HFFc6 (cell line): Measurements from ENCODE around the gene KMT2B. TPM values are rescaled to one million over a fixed set of nuclear protein-coding genes. Genes with fewer than 3 reads are reported as not detected.
A peak's percentile ranks its signal among the peaks of the same experiment; 100 is the strongest.

Experiments
- DNase-seq: peaks from one replicate; pipeline ENCODE4 v3.0.0-alpha.2; 2018
- H3K27ac Mint-ChIP-seq: 2 replicates; pipeline ENCODE4 v1.8.0; 2020; ENCODE audit warnings: mild to moderate bottlenecking, mixed read lengths
- H3K27me3 Mint-ChIP-seq: 2 replicates; pipeline ENCODE4 v1.8.0; 2021; ENCODE audit warnings: mild to moderate bottlenecking, moderate library complexity, mixed read lengths; ENCODE audit not compliant: insufficient read depth
- H3K36me3 Mint-ChIP-seq: 2 replicates; pipeline ENCODE4 v1.8.0; 2021; ENCODE audit warnings: low read depth, mixed read lengths
- H3K4me1 Mint-ChIP-seq: 2 replicates; pipeline ENCODE4 v1.8.0; 2020; ENCODE audit warnings: low read depth, mixed read lengths
- H3K4me3 Mint-ChIP-seq: 2 replicates; pipeline ENCODE4 v1.8.0; 2020; ENCODE audit warnings: mild to moderate bottlenecking, moderate library complexity, mixed read lengths
- H3K9me3 Mint-ChIP-seq: 2 replicates; pipeline ENCODE4 v1.8.0; 2020; ENCODE audit warnings: mild to moderate bottlenecking, mixed read lengths
- CTCF ChIP-seq: fragments of 200-600 bp; sonication (generic); IDR thresholded peaks from 2 replicates; pipeline ENCODE4 v1.5.0; 2021; ENCODE audit warnings: antibody characterized with exemption, mild to moderate bottlenecking
- total RNA-seq, 6 experiments: library from RNA; stranded (reverse); fragmentation: NEBNext Ultra II Directional; extraction: Animal tissue kit (Norgen Biotek cat#: 25700); gene quantifications; 2 replicates in 1 of 6; 3 replicates in 5 of 6; pipeline ENCODE4 v1.2.3, GENCODE V29; 2021

The KMT2B gene
- total RNA-seq, 6 experiments from 2014 or later: 20.1 to 24.4 (median 21.7) TPM

GRCh38 chr19:35713904-35714495 lies 3.8 kb upstream of the KMT2B start:
- Mint-ChIP-seq H3K4me1 (peaks cover 15% of the 10 kb centered on the region), H3K4me3 (no peak overlapping the region), H3K27ac (no peak overlapping the region), H3K27me3 (peaks cover 6% of the 10 kb centered on the region; the same call in 1 of the 2 replicates), H3K36me3 (no peaks in the 10 kb centered on the region), H3K9me3 (no peaks in the 10 kb centered on the region)
- no peak for DNase-seq
- TF ChIP-seq CTCF: no peak

- H3K9me3 Mint-ChIP-seq: no peaks in the 10 kb centered on the region
- H3K27ac Mint-ChIP-seq: no peak overlapping the region
- no peak for DNase-seq
- peak overlapping the region; percentile 19; the same call in 1 of the 2 replicates for H3K4me3 Mint-ChIP-seq
- peaks cover 22% of the 10 kb centered on the region for H3K4me1 Mint-ChIP-seq
- H3K27me3 Mint-ChIP-seq: peaks cover 6% of the 10 kb centered on the region; the same call in 1 of the 2 replicates
- no peak for TF ChIP-seq CTCF
- peaks cover 4% of the 10 kb centered on the region; the same call in 1 of the 2 replicates for H3K36me3 Mint-ChIP-seq
Measured at GRCh38 chr19:35714601-35715354, 3.0 kb upstream of the KMT2B start.

GRCh38 chr19:35715355-35715809 lies 2.4 kb upstream of the KMT2B start:
- peaks cover 22% of the 10 kb centered on the region for H3K4me1 Mint-ChIP-seq
- H3K36me3 Mint-ChIP-seq: peaks cover 8% of the 10 kb centered on the region; the same call in 1 of the 2 replicates
- no peak for DNase-seq
- no peaks in the 10 kb centered on the region for H3K9me3 Mint-ChIP-seq
- peaks cover 6% of the 10 kb centered on the region; the same call in 1 of the 2 replicates for H3K27me3 Mint-ChIP-seq
- H3K4me3 Mint-ChIP-seq: no peak overlapping the region
- no peak for TF ChIP-seq CTCF
- H3K27ac Mint-ChIP-seq: no peak overlapping the region

GRCh38 chr19:35715981-35716800 lies 1.6 kb upstream of the KMT2B start:
- Mint-ChIP-seq H3K4me1 (peaks cover 22% of the 10 kb centered on the region), H3K4me3 (peak overlapping the region; percentile 91), H3K9me3 (no peaks in the 10 kb centered on the region), H3K27me3 (peaks cover 6% of the 10 kb centered on the region; the same call in 1 of the 2 replicates), H3K27ac (peak overlapping the region; percentile 92), H3K36me3 (peaks cover 8% of the 10 kb centered on the region; the same call in 1 of the 2 replicates)
- no peak for TF ChIP-seq CTCF
- DNase-seq: peak; percentile 28
